GM23338 (cell line): ENCODE results near the gene HOXA2. TPM values are rescaled to one million over a fixed set of nuclear protein-coding genes. Genes with fewer than 3 reads are reported as not detected.

Experiments used
- polyA plus RNA-seq: library from polyadenylated mRNA; unstranded; fragments of >200 nt; fragmentation: Nextera tagmentation; extraction: Ambion mirVana; gene quantifications from 2 replicates; pipeline ENCODE4 v1.2.1, GENCODE V29; 2016
- small RNA-seq: library from RNA; depleted of rRNA; stranded (forward); fragments of <200 nt; gene quantifications from one replicate; pipeline ENCODE3, GENCODE V24; 2014; ENCODE audit warnings: low replicate concordance
- total RNA-seq: library from RNA; depleted of rRNA; stranded (reverse); fragments of >200 nt; shearing (Covaris generic); gene quantifications from 2 replicates; pipeline ENCODE4 v1.2.3, GENCODE V29; 2014; rRNA removed

HOXA2 gene
- total and polyA plus RNA-seq, 2 experiments from 2014 or later: not detected

Small RNAs within 50 kb of the gene (small RNA-seq; reads per million reads assigned to genes)
- gene AC004080.5 (not detected), gene RF01977 (not detected)

Other genes with a start within 250 kb of the HOXA2 start
- 2.5 and 4.0 TPM in 2 replicates for gene SKAP2, start 238.1 kb downstream of the HOXA2 start, total RNA-seq
- gene SKAP2, start 238.1 kb downstream of the HOXA2 start, polyA plus RNA-seq: 3.6 and 4.4 TPM in 2 replicates
- not detected in 2 replicates for gene HOXA1, start 6.7 kb downstream of the HOXA2 start, total RNA-seq
- gene HOXA1, start 6.7 kb downstream of the HOXA2 start, polyA plus RNA-seq: not detected in 2 replicates
- not detected in 2 replicates for gene HOXA4, start 28.1 kb upstream of the HOXA2 start, total RNA-seq
- gene HOXA4, start 28.1 kb upstream of the HOXA2 start, polyA plus RNA-seq: not detected in 2 replicates
- gene HOXA5, start 41.0 kb upstream of the HOXA2 start, total RNA-seq: not detected in 2 replicates
- gene HOXA5, start 41.0 kb upstream of the HOXA2 start, polyA plus RNA-seq: not detected in 2 replicates
- not detected in 2 replicates for gene HOXA6, start 45.1 kb upstream of the HOXA2 start, total RNA-seq
- not detected in 2 replicates for gene HOXA6, start 45.1 kb upstream of the HOXA2 start, polyA plus RNA-seq
- gene HOXA3, start 49.9 kb upstream of the HOXA2 start, total RNA-seq: not detected in 2 replicates
- not detected in 2 replicates for gene HOXA3, start 49.9 kb upstream of the HOXA2 start, polyA plus RNA-seq
- gene HOXA7, start 54.0 kb upstream of the HOXA2 start, total RNA-seq: not detected in 2 replicates
- gene HOXA7, start 54.0 kb upstream of the HOXA2 start, polyA plus RNA-seq: 0.24 TPM in 1 of 2 replicates, not detected in the other
- not detected in 2 replicates for gene HOXA9, start 62.9 kb upstream of the HOXA2 start, total RNA-seq
- not detected in 2 replicates for gene HOXA9, start 62.9 kb upstream of the HOXA2 start, polyA plus RNA-seq
- gene HOXA10, start 71.6 kb upstream of the HOXA2 start, total RNA-seq: not detected in 2 replicates
- not detected in 2 replicates for gene HOXA10, start 71.6 kb upstream of the HOXA2 start, polyA plus RNA-seq
- not detected in 2 replicates for gene HOXA11, start 82.5 kb upstream of the HOXA2 start, total RNA-seq
- gene HOXA11, start 82.5 kb upstream of the HOXA2 start, polyA plus RNA-seq: not detected in 2 replicates
- not detected in 2 replicates for gene HOXA13, start 97.4 kb upstream of the HOXA2 start, total RNA-seq
- not detected in 2 replicates for gene HOXA13, start 97.4 kb upstream of the HOXA2 start, polyA plus RNA-seq
- not detected in 2 replicates for gene EVX1, start 140.1 kb upstream of the HOXA2 start, total RNA-seq
- gene EVX1, start 140.1 kb upstream of the HOXA2 start, polyA plus RNA-seq: not detected in 2 replicates